HUDEP-2 (cell line): ENCODE measurements around the gene MYO6.
"Not testable (repeated sequence)": the region's sequence is repeated elsewhere in the genome, so short reads cannot be mapped to it uniquely, and the experiment has no call there.

Source experiments
- DNase-seq, 76 experiments: peaks; one replicate each; lab custom pipeline; 2025; ENCODE audit not compliant: unreplicated experiment in 76 of 76; lab: John Stamatoyannopoulos, UW

The MYO6 gene

DNA sequence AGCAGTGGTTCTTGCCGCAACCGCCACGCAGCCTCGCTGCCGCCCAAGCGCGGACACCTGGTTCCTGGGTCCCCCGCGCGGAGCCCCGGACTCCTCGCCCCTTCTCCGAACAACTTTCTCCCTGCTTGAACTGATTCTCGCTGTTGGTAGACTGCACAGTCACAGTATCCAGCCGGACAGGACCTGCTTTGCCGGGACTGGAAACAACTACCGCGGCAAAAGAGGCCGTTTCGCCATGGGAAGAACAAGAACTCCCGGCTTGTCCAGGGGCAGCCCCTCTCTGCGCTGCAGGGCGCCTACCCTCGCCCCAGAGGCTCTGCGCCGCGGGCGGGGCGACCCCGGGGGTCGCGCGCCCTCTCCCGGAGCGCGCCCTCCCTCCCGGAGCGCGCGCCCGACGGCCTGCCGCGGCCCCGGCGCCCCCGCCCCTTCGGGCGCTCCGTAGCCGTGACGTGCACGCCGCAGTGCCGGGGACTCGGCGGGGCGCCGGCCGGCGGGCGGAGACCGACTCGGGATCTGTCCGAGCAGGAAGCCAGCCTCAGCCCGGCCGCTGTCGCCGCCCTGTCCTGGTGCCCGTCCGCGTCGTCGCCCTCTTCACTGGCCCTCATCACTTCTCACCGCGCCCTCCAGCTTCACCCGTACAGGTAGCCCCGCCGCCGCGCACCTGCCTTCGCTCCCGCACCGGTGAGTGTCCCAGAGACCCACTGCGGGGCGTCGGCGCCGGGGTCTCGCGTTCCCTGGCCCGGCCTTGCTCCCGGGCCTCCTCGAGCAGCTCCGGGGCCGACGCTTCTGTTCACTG, at the start of gene MYO6:
MYO6 (plus strand) TSS at position 497 of the 796 bp plus-strand sequence. CDS start 68,309 bp downstream, outside the sequence.
- peak in 52 of 76 experiments; percentile 6 to 66 (median 39) for DNase-seq

DNA sequence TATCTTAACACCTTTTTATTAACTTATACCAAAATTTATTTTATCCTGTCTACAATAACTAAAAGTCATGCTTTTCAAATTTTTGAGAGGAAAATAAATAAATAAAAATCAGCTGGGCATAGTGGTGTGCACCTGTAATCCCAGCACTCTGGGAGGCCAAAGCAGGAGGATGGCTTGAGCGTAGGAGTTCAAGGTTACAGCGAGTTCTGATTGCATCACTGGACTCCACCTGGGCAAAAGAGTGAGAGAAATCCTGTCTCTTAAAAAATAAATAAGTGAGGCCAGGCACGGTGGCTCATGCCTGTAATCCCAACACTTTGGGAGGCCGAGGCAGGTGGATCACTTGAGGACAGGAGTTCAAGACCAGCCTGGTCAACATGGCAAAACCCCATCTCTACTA, 40.7 kb upstream of the MYO6 start:
- DNase-seq: not testable (repeated sequence)

DNA sequence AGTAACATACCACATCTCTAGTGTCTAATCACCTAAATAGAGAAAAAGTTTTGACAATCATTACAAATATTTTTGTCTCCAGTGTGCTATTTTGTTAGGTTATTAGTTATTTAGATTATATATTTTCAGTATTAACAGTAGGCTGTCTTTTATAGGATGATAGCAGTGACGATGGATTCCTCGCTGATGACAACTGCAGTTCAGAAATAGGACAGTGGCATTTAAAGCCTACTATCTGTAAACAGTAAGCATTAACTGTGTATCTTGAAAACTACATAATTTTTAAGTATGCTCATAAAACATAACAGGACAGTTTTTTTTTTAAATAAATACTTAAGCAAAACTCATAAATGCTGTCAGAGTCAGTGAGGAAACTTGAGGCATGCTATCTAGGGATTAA, 37.9 kb upstream of the MYO6 start:
- no peak for DNase-seq

DNA sequence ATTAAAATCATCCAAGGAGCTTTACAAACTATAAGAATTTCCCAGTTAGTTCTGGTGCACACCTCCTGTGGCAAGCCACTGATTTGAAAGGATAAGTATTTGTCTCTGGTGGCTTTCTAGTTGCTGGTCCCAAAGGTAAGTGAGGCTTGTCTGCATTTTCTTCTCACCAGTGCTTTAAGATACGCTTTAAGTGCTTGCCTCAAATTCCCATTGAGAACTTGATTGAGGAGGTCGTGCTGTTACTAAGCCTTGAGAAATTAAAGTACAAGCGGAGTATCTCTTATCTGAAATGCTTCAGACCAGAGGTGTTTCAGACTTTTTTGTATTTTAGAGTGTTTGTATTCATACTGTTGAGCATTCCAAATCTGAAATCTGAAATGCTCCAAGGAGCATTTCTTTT, 29.9 kb upstream of the MYO6 start:
- no peak for DNase-seq

DNA sequence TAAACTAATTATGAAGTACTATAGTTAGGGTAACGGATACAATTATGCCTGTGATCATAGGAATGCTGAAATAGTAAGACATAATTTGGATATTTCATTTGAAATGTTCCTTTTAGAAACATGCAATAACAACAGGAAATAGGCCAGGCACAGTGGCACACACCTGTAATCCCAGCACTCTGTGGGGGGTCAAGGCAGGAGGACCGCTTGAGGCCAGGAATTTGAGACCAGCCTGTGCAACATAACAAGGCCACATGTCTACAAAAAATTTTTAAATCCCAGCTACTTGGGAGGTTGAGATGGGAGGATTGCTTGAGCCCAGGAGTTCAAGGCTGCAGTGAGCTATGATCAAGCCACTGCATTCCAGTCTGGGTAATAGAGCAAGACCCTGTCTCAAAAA, 25.7 kb upstream of the MYO6 start:
- no peak for DNase-seq

DNA sequence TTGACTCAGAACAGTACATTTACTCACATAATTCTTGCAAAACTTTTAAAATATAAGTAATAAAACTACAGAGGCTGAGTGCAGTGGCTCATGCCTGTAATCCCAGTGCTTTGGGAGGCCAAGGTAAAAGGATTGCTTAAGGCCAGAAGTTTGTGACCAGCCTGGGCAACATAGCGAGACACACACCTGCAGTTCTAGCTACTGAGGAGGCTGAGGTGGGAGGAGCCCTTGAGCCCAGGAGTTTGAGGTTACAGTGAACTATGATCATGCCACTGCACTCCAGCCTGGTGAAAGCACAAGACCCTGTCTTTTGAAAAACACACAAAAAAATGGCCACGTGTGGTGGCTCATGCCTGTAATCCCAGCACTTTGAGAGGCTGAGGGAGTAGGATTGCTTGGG, 21.8 kb upstream of the MYO6 start:
- no peak for DNase-seq

DNA sequence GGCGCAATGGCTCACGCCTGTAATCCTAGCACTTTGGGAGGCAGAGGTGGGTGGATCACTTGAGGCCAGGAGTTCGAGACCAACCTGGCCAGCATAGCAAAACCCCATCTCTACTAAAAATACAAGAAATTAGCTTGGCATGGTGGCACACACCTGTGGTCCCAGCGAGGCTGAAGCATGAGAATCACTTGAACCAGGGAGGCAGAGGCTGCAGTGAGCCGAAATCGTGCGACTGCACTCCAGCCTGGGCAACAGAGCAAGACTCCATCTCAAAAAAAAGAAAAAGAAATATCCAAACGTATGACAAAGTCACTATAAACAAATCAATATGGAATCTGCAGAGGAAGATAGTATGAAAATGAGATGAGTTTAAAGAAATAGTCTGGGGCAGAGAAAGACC, 18.0 kb upstream of the MYO6 start:
- not testable (repeated sequence) for DNase-seq

DNA sequence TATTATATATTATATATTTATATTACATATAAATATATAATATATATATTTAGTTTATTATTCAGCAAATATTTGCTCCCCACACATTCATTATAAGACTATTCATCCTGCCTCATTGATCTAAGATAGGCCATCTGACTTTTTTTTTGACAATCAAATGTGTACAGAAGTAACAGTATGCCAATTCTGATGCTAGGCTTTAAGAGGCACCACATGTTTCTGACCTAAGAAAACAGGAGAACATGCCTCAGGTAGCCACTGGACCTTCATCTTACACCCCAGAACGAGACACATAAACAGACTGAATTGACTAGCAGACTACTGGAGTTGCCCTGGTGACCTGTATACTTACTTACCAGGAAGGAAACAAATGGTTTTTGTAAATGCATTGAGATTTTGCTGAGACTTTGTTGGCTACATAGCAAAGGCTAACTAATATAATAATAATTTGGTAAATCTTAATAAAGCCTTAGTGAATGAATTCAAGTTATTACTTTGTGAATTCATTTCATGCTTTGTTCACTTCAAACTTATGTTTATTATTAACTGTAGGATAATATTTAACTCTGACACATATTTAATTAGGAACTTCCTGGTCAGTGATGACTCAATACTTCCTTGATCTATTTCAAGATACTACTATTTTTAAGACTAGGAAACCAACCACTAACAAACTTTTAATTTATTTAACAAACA, 13.4 kb upstream of the MYO6 start:
- DNase-seq: no peak

DNA sequence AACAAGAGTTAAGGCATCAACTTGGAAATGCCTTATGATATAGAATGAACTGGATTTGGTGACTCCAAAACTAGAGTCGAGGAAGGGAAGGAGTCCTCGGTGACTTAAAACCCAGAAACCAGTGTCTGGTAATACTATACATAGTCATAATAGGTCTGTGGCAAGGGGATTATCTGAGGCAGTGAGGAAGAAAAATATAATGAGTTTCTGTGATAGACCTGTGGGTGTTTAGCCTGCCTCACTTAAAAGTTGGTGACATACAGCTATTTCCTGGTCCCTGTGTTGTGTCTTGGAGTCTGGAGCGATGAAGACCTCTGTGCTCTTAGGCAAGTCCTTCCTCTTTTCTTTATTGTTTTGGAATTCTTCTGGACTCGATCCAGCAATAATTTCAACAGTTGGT, 5.1 kb upstream of the MYO6 start:
- DNase-seq: no peak

DNA sequence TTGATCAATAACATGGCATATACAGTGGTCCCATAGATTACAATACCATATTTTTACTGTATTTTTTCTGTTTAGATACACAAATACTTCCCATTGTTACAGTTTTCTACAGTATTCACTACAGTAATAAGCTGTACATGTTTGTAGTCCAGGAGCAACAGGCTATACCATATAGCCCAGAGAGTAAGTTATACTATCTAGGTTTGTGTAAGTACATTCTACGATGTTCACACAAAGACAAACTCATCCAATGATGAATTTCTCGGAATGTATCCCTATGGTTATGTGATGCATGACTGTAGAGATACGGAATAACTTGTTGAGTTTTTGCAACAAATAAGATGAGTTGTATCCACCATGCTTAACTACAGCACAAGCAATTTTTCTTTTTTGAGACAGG, 3.6 kb upstream of the MYO6 start:
- no peak for DNase-seq

DNA sequence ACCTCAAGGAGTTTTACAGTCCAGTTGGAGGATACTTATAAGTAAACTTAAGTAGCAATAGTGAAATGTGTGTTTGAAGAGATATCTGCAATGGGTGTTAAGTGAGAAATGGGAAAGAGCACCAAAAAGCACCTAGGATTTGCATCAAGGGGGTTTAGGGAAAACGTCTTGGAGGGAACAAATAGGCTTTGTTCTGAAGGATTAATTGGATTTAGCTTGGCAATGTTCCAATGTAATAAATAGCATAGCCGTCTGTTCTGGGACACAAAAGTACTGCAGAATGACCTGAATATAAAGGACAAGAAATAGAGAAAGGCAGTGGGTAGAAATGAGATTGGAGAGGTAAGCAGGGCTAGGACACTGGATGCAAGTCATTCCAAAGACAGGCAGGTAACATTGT, 2.8 kb upstream of the MYO6 start:
- DNase-seq: no peak

DNA sequence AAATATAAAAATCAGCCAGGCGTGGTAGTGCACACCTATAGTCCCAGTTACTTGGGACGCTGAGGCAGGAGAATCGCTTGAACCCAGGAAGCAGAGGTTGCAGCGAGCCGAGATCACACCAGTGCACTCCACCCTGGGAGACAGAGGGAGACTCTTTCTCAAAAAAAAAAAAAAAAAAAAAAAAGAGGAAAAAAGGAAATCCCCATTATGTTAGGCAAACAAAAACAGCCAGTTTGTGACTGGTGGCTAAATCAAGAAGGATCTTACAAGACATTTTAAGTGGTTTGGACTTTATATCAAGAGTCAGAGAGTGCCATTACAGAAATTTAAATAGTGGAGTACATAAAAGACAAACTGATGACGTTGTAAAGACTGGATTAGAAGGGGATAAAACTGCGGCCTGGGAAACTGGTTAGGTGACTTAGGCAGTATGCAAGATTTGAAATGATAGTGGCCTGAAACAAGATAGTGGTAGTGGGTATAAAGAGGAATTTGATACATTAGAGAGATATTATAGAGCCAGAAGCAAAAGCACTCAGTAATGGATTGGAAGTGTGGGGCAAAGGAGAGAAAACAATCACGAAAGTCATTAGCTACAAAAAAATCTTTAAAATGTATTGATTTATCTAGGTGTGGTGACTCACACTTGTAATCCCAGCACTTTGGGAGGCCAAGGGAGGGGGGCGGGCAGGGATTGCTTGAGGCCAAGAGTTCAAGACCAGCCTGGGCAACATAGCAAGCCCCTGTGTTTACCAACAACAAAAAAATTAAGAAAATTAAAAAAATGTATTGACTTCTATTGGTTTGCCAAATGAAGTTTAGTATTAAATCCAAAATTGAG, 1.7 kb upstream of the MYO6 start:
- DNase-seq: no peak

DNA sequence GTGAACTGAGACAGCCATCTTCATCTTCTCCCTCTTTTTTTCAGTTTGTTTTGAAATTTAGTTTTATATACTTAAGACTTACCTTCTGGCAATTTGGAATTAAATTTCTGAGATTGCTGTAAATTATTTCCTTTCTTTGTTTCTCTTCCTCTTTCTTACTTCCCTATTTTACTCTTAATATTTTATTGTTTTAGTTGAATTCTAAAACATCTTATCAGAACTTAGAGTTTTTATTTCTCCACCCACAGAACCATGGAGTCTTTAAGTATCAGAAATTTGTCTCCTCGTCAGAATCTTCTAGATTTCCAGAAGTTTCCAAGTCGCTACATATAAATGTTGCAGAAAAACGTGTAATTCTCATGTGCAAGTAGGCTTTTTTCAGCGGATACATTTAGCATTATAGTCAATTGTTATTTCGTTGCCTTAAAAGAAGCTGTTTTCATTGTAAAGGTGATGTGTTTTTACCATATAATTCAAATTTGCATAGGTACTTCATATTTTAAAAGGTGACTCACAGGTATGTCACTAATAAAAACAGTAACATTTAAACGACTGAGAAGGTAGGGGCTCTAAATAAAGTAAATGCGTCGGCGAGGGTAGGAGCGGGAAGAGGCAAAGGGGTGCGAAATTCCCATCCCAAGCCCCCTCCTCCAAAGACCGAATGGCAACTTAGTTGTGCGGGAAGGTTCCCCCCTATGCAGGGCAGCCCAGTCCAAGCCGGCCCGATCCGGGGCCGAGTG, 866 bp upstream of the MYO6 start:
- peak in 2 of 76 experiments; percentile 16 to 24 for DNase-seq

DNA sequence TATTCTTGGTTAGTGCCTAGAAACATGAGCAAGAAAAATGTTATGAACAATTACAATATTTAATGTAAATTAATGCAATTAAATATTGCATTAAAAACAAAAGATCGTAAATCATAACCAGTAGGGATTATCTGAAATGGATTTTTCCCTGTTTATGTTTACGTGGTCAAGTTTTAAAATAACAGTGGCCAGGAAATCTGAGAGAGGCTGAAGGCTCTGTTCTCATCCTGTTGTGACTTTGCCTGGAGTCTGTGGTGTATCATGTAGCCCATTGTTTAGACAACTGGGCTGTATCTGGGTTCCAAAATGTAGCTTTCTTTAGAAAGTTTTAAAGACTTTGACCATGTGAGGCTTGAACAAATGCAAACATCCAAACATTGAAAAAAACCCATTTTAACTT, 2.4 kb downstream of the MYO6 start:
- DNase-seq: no peak

DNA sequence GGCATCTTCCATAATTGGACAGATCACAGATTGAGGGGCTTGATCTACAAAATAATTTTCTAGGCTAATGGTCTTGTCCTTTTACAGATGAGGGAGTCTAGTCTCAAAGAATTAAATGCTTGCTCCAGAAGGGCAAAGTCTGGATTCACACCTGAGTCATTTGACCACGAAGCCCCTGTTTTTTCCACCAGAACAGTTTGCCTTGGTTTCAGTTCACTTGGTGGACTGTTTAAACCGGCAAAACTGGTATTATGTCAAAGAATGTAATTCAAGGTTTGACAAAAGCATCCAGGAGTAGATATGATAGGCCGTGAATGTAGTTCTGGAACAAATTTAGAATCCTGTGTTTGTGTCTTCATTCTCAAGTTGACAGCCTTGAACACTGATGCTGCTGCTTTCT, 3.3 kb downstream of the MYO6 start:
- DNase-seq: no peak

DNA sequence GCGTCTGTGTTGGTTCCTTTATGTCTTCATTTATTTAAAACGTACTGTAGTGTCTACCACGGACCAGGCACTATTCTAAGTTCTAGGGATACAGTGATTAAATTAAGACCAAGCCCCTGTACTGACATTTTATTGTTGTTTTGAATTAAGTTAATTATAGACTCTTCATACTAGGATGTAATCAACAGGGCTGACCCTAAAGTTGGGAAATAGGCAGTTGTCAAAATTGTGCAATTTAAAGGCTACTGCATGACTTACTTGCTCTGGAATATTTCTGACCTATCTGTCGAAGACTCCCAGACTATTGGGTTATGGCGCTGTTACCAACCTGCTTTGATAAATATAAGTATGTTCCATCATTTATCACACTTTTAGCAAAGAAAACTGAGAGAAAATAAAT, 6.7 kb downstream of the MYO6 start:
- DNase-seq: no peak

DNA sequence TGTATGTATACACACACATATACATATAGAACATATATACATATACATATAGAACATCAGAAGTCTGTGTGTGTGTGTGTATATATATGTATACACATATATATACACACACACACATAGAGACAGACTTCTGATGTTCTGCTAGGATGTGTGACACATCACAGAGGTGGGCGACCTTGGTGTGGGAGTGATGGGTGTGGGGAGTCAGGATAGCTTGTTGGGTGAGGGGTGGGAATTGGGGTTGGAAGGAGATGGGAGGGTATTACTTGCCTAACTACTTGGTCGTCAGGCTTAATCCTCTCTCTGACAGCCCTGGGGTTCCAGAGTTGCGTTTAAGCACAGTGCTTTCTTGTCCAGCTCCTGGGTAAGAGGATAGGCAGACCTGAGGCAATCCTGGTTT, 8.3 kb downstream of the MYO6 start:
- no peak for DNase-seq

DNA sequence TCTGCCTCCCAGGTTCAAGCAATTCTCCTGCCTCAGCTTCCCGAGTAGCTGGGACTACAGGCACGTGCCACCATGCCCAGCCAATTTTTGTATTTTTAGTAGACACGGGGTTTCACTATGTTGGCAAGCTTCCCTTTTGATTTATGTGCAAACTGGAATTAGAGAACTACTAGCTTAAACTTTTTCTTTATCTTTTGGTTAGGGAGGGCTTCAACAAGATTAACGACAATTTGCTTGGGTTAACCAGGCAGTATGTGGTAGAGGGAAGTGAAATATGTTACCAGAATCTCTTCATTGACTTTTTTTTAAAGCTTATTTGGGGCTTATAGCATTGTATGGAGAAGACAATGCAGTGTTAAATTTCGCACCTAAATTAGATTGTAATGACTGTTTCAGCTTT, 9.0 kb downstream of the MYO6 start:
- DNase-seq: no peak

DNA sequence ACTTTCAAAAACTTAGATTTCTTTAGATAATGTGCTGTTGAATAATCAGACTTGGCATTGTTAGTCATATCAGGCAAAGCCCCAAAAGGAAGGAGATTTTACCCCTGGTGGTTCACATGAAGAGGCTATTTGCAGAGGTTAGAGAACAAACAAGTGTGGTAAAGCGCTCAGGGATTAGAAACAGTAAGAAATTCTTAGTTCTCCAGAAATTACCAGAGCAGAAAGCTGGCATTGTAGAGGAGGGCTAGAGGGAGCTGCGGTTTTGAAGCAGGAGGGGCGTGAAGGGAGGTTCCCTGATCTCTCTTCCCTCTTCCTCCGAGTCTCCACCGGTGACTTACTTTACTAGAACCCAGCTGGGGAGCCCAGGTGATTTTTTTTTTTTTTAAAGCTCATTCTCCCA, 10.2 kb downstream of the MYO6 start:
- DNase-seq: no peak

DNA sequence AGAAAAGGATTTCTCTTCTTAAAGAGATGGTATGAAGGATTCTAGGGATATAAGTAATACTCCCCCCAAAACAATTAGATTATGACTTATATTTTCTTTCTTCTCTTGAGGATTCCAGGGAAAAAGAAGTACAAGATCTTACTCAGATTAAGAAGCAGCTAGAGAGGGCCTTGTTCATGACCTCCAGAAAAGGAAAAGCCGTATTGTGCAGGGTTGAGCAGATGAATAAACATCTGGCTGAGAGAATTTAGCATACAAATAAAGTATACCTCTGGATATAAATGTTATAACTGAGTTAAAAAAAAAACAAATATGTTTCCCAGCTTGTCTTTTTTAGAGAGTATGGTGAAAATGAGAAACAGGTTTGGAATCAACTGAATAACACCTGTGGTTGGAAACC, 11.3 kb downstream of the MYO6 start:
- DNase-seq: no peak

DNA sequence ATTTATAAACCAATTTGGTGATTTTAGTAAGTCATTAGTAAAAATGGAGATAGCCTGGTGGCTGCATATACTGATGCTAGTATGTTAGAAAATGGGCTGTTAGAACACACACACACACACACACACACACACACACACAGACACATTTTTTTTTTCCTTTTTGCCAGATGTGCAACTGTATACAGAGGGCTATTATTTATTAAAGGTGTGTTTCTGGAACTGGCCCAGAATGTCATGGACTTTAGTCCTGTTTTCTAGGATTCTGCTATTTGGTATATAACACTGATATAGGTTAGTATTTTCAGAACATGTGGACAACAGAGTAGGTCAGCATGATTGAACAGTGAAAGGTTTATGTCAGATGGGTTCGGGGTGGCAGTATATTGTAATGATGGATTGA, 12.4 kb downstream of the MYO6 start:
- DNase-seq: no peak
